H1 (cell line): Measurements from ENCODE around the gene DAGLA. TPM values are rescaled to one million over a fixed set of nuclear protein-coding genes. Genes with fewer than 3 reads are reported as not detected.
A peak's percentile ranks its signal among the peaks of the same experiment; 100 is the strongest.

ENCODE experiments used
- CTCF ChIA-PET: fragments of 300-600 bp; sonication (Branson Sonifier 250); formaldehyde crosslinking; loops from one replicate; lab custom pipeline; 2021; ENCODE audit not compliant: partially characterized antibody; lab: Charles Lee
- POLR2A ChIA-PET: fragments of 300-600 bp; sonication (Branson Sonifier 250); formaldehyde crosslinking; loops from one replicate; lab custom pipeline; 2021; ENCODE audit warnings: inconsistent platforms; ENCODE audit not compliant: partially characterized antibody; lab: Charles Lee
- DNase-seq, 2 experiments: peaks; one replicate each; pipeline versions ENCODE4 v3.0.0 to v3.0.0-alpha.2; 2010 to 2022; ENCODE audit warnings: low spot score in 2 of 2, low read depth in 1 of 2, mixed read lengths in 1 of 2
- FAIRE-seq: peaks from 2 replicates; lab custom pipeline; 2011; peaks lifted over from hg19 to GRCh38; lab: Jason Lieb, UNC
- H2AFZ ChIP-seq: 2 replicates; pipeline ENCODE4 v1.8.1; 2012; ENCODE audit warnings: low read length, inconsistent platforms
- H2AK5ac ChIP-seq: 2 replicates; pipeline ENCODE4 v1.6.1; 2013; ENCODE audit warnings: low read depth, low read length
- H2BK120ac ChIP-seq: replicated peaks from 2 replicates; pipeline ENCODE3; 2013; ENCODE audit warnings: low read depth, low read length, inconsistent platforms
- H2BK12ac ChIP-seq: 2 replicates; pipeline ENCODE4 v1.6.1; 2013; ENCODE audit warnings: low read depth, low read length
- H2BK15ac ChIP-seq: 2 replicates; pipeline ENCODE4 v1.6.1; 2013; ENCODE audit warnings: low read length
- H2BK20ac ChIP-seq: 2 replicates; pipeline ENCODE4 v1.6.1; 2013; ENCODE audit warnings: low read length
- H2BK5ac ChIP-seq: 2 replicates; pipeline ENCODE4 v1.6.1; 2013; ENCODE audit warnings: low read depth, low read length
- H3K14ac ChIP-seq: 2 replicates; pipeline ENCODE4 v1.6.1; 2013; ENCODE audit warnings: inconsistent platforms; ENCODE audit not compliant: insufficient read length
- H3K18ac ChIP-seq: 2 replicates; pipeline ENCODE4 v1.6.1; 2013; ENCODE audit warnings: low read length; ENCODE audit errors: extremely low read depth
- H3K23ac ChIP-seq: 2 replicates; pipeline ENCODE4 v1.6.1; 2013; ENCODE audit warnings: inconsistent platforms; ENCODE audit not compliant: insufficient read length
- H3K23me2 ChIP-seq: 2 replicates; pipeline ENCODE4 v1.6.1; 2013; ENCODE audit warnings: low read depth, low read length
- H3K27ac ChIP-seq: 2 replicates; pipeline ENCODE4 v1.6.1; 2011; ENCODE audit warnings: low read depth, low read length, inconsistent platforms
- H3K27me3 ChIP-seq, 4 experiments: replicated peaks in 1 of 4; 1 replicate in 1 of 4; 2 replicates in 3 of 4; pipeline versions ENCODE4 v1.6.1 to v1.8.1; 2011 to 2013; ENCODE audit warnings: low read length in 3 of 4, mild to moderate bottlenecking in 3 of 4, inconsistent platforms in 2 of 4, mixed read lengths in 2 of 4, moderate library complexity in 1 of 4; ENCODE audit not compliant: control insufficient read depth in 3 of 4, insufficient read depth in 3 of 4; ENCODE audit errors: extremely low read depth in 1 of 4
- H3K36me3 ChIP-seq, 4 experiments: 2 replicates each; pipeline versions ENCODE4 v1.6.1 to v1.8.1; 2011 to 2013; ENCODE audit warnings: mild to moderate bottlenecking in 4 of 4, low read length in 3 of 4, moderate library complexity in 2 of 4, control low read depth in 1 of 4, inconsistent platforms in 1 of 4; ENCODE audit not compliant: insufficient read depth in 4 of 4, control insufficient read depth in 2 of 4
- H3K4ac ChIP-seq: replicated peaks from 2 replicates; pipeline ENCODE3; 2013; ENCODE audit warnings: low read length, low read depth, mixed read lengths, inconsistent platforms; ENCODE audit not compliant: insufficient read length
- H3K4me1 ChIP-seq, 4 experiments: replicated peaks in 1 of 4; 1 replicate in 1 of 4; 2 replicates in 3 of 4; pipeline versions ENCODE4 v1.6.1 to v1.8.1; 2011 to 2013; ENCODE audit warnings: low read length in 3 of 4, inconsistent platforms in 2 of 4, mixed read lengths in 1 of 4; ENCODE audit not compliant: insufficient read depth in 4 of 4, control insufficient read depth in 3 of 4
- H3K4me2 ChIP-seq, 2 experiments: 2 replicates each; pipeline versions ENCODE4 v1.6.1 to v1.8.1; 2011 to 2013; ENCODE audit warnings: low read depth in 2 of 2, low read length in 2 of 2, control low read depth in 1 of 2, inconsistent platforms in 1 of 2, mild to moderate bottlenecking in 1 of 2; ENCODE audit not compliant: insufficient read depth in 1 of 2
- H3K4me3 ChIP-seq, 4 experiments: fragments of 200-600, 300-600 bp in 1 of 4; sonication (generic), shearing (Covaris generic), sonication (Bioruptor Twin) in 1 of 4; 2 replicates each; pipeline versions ENCODE4 v1.5.1 to v1.8.1; 2011 to 2016; ENCODE audit warnings: low read length in 4 of 4, low read depth in 3 of 4, control low read depth in 2 of 4, inconsistent platforms in 2 of 4, mild to moderate bottlenecking in 2 of 4, mixed read lengths in 1 of 4, moderate library complexity in 1 of 4; ENCODE audit not compliant: insufficient read depth in 2 of 4; ENCODE audit errors: extremely low read depth in 1 of 4
- H3K56ac ChIP-seq: replicated peaks from 2 replicates; pipeline ENCODE3; 2013; ENCODE audit warnings: low read depth, mild to moderate bottlenecking, mixed read lengths, low read length, inconsistent platforms; ENCODE audit not compliant: insufficient read length
- H3K79me1 ChIP-seq: 2 replicates; pipeline ENCODE4 v1.6.1; 2013; ENCODE audit warnings: low read depth, low read length, control low read depth
- H3K79me2 ChIP-seq, 2 experiments: 2 replicates each; pipeline versions ENCODE4 v1.6.1 to v1.8.1; 2012 to 2013; ENCODE audit warnings: low read length in 2 of 2, mild to moderate bottlenecking in 2 of 2, inconsistent platforms in 1 of 2; ENCODE audit not compliant: insufficient read depth in 2 of 2, control insufficient read depth in 1 of 2
- H3K9ac ChIP-seq, 4 experiments: replicated peaks in 1 of 4; 1 replicate in 1 of 4; 2 replicates in 3 of 4; pipeline versions ENCODE4 v1.6.1 to v1.8.1; 2011 to 2013; ENCODE audit warnings: low read depth in 3 of 4, low read length in 3 of 4, control low read depth in 2 of 4, mild to moderate bottlenecking in 2 of 4, moderate library complexity in 2 of 4, inconsistent platforms in 1 of 4; ENCODE audit errors: extremely low read depth in 1 of 4
- H3K9me3 ChIP-seq, 2 experiments: 2 replicates each; pipeline versions ENCODE4 v1.6.1 to v1.8.1; 2012 to 2013; ENCODE audit warnings: mild to moderate bottlenecking in 2 of 2, moderate library complexity in 2 of 2, control low read depth in 1 of 2, inconsistent platforms in 1 of 2, low read depth in 1 of 2, low read length in 1 of 2, mixed read lengths in 1 of 2; ENCODE audit not compliant: insufficient read depth in 2 of 2
- H4K20me1 ChIP-seq, 2 experiments: replicated peaks in 1 of 2; 2 replicates each; pipeline versions ENCODE3 to v1.8.1; 2011 to 2013; ENCODE audit warnings: inconsistent platforms in 2 of 2, low read length in 2 of 2, mild to moderate bottlenecking in 1 of 2; ENCODE audit not compliant: insufficient read depth in 2 of 2, control insufficient read depth in 1 of 2
- H4K5ac ChIP-seq: 2 replicates; pipeline ENCODE4 v1.6.1; 2013; ENCODE audit warnings: low read length, low read depth, mixed read lengths, inconsistent platforms; ENCODE audit not compliant: insufficient read length
- H4K8ac ChIP-seq: 2 replicates; pipeline ENCODE4 v1.8.0; 2013; ENCODE audit warnings: mild to moderate bottlenecking, moderate library complexity, low read length, inconsistent platforms; ENCODE audit not compliant: insufficient read depth; ENCODE audit errors: extremely low read depth
- H4K91ac ChIP-seq: replicated peaks from 2 replicates; pipeline ENCODE3; 2013; ENCODE audit warnings: low read length, mixed read lengths, inconsistent platforms; ENCODE audit not compliant: insufficient read length
- CHD1 ChIP-seq: IDR thresholded peaks from 2 replicates; pipeline ENCODE4 v1.6.1; 2012; ENCODE audit warnings: low read depth, low read length, improper control_type of control experiment
- GTF2F1 ChIP-seq: IDR thresholded peaks from 2 replicates; pipeline ENCODE4 v1.6.1; 2012; ENCODE audit warnings: low read depth, low read length, improper control_type of control experiment, borderline replicate concordance
- HDAC6 ChIP-seq: IDR thresholded peaks from one replicate; pipeline ENCODE4 v1.7.1; 2012; ENCODE audit warnings: low read depth, mild to moderate bottlenecking, inconsistent platforms, low read length, moderate library complexity
- JUN ChIP-seq: IDR thresholded peaks from 2 replicates; pipeline ENCODE4 v1.6.1; 2011; ENCODE audit warnings: low read depth, mild to moderate bottlenecking, improper control_type of control experiment, low read length
- KDM5A ChIP-seq: fragments of 200-600 bp; IDR thresholded peaks from 2 replicates; pipeline ENCODE4 v1.7.1; 2012; ENCODE audit warnings: mild to moderate bottlenecking, low read length, inconsistent platforms, mixed read lengths
- NRF1 ChIP-seq: IDR thresholded peaks from 2 replicates; pipeline ENCODE4 v1.6.1; 2011; ENCODE audit warnings: mild to moderate bottlenecking, low read depth, low read length, improper control_type of control experiment
- SUZ12 ChIP-seq: fragments of 200-600 bp; sonication (generic); IDR thresholded peaks from 2 replicates; pipeline ENCODE4 v1.6.1; 2012; ENCODE audit warnings: mild to moderate bottlenecking, inconsistent platforms, low read length, moderate library complexity, mixed read lengths
- WGBS, 2 experiments: shearing (Covaris generic) in 1 of 2; methylation state at CpG; one replicate each; pipeline versions ENCODE4 v1.1.6 to v1.1.7; 2013 to 2015; ENCODE audit warnings: low lambda C conversion rate in 2 of 2, mixed read lengths in 2 of 2, inconsistent platforms in 1 of 2, low coverage in 1 of 2, missing lambda C conversion rate in 1 of 2; ENCODE audit not compliant: insufficient replicate concordance in 2 of 2, insufficient coverage in 1 of 2, insufficient read length in 1 of 2; ENCODE audit errors: extremely low coverage in 1 of 2, missing lambda C conversion rate in 1 of 2; 5-methylcytosine and 5-hydroxymethylcytosine counted together
- polyA plus RNA-seq, 7 experiments: library from polyadenylated mRNA; depleted of rRNA in 3 of 7; stranded (reverse) in 5 of 7; unstranded in 2 of 7; fragments of >200 nt in 5 of 7; fragments of 200-250 nt in 2 of 7; gene quantifications; 1 replicate in 5 of 7; 2 replicates in 1 of 7; 4 replicates in 1 of 7; pipeline versions ENCODE4 v1.2.1 to v1.2.3, GENCODE V29; 2011 to 2013; ENCODE audit warnings: missing spikeins in 2 of 7, mixed read lengths in 2 of 7
- total RNA-seq: library from RNA; stranded (reverse); fragmentation: NEBNext Ultra II Directional; extraction: Animal tissue kit (Norgen Biotek cat#: 25700); gene quantifications from 2 replicates; pipeline ENCODE4 v1.2.1, GENCODE V29; 2021

Gene DAGLA
- total and polyA plus RNA-seq, 2 of the 8 experiments (the other 6 are each of a cell fraction or from before 2014, with no cell fraction given) = 3.6 to 6.6 TPM

- H2BK15ac ChIP-seq = 0 out of 2 replicates have a peak overlapping the region, but pooled peaks have one; percentile 12
- H4K5ac ChIP-seq = no peak overlapping the region
- no peaks in the 10 kb centered on the region for H3K36me3 ChIP-seq
- H3K9me3 ChIP-seq = no peaks in the 10 kb centered on the region
- no peak overlapping the region for H3K27ac ChIP-seq
- WGBS, 2 experiments = 90% methylated on average over 9 of the region's 9 CpGs; no CpG with 5 or more reads in 1 of the 2 experiments
- H2BK12ac ChIP-seq = no peak overlapping the region
- no peaks in the 10 kb centered on the region for H4K20me1 ChIP-seq
- no peaks in the 10 kb centered on the region for H3K27me3 ChIP-seq
- H3K14ac ChIP-seq = no peak overlapping the region
- no peaks in the 10 kb centered on the region for H3K79me1 ChIP-seq
- no peak overlapping the region for H2AFZ ChIP-seq
- no peak for DNase-seq
- H4K91ac ChIP-seq = no peak overlapping the region
- no peak overlapping the region for H2BK20ac ChIP-seq
- no peak overlapping the region for H2BK5ac ChIP-seq
- H3K23ac ChIP-seq = no peak overlapping the region
- no peak overlapping the region for H3K9ac ChIP-seq
- ChIA-PET CTCF (interaction anchor here (1.0 to 10.3 kb wide), 18 partner anchors 8 to 191 kb away, joined by 3 to 114 read pairs (median 19); a partner anchor contains a TSS), POLR2A (no interaction called here)
- H4K8ac ChIP-seq = no peak overlapping the region
- H2AK5ac ChIP-seq = no peak overlapping the region
- H3K4me3 ChIP-seq = no peak overlapping the region
- H3K4ac ChIP-seq = no peak overlapping the region
- no peak for FAIRE-seq
- H3K18ac ChIP-seq = no peak overlapping the region
- no peak overlapping the region for H3K56ac ChIP-seq
- H2BK120ac ChIP-seq = no peak overlapping the region
- H3K79me2 ChIP-seq = no peaks in the 10 kb centered on the region
- peaks cover 0 to 6% (median 3%) of the 10 kb centered on the region in 4 experiments; a peak in 4 of 7 replicates for H3K4me1 ChIP-seq
- H3K4me2 ChIP-seq = no peak overlapping the region
- no peaks in the 10 kb centered on the region for H3K23me2 ChIP-seq
- no peak for TF ChIP-seq JUN
- no peak for TF ChIP-seq KDM5A
- no peak for TF ChIP-seq SUZ12
- TF ChIP-seq NRF1 = no peak
- TF ChIP-seq HDAC6 = no peak
- no peak for TF ChIP-seq CHD1
- no peak for TF ChIP-seq GTF2F1
Measured at GRCh38 chr11:61637277-61637676, 42.9 kb upstream of the DAGLA start.
